ENCODE data around the gene IGSF3. TPM values are rescaled to one million over a fixed set of nuclear protein-coding genes. Genes with fewer than 3 reads are reported as not detected.

The IGSF3 gene
- total and polyA plus RNA-seq, 10 of the 15 experiments (the other 5 are each of a cell fraction or from before 2014, with no cell fraction given) = 1.4 to 18.0 (median 9.6) TPM

DNA sequence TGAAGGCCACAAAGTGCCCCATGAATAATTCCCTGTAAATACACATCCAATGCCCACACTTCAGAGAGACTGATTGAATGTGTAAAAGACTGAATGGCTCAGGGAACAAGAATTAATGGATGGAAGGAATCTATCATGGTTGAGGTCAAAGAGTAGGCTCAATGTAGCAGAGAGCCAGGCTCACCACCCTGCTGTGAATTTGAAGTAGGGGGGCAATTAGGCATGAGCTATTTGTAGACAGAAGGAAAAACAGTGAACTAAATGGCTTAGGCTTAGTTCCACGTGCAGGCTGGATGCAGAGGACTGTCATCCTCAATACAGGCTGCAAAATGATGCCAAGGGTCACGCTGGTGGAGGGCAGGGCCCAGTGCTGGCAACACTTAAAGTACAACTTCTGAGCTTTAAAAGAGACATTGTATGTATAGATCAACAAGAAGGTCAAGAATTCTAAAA lies 22.9 kb upstream of the IGSF3 start (continued):
- TF ChIP-seq, protein P1, sequence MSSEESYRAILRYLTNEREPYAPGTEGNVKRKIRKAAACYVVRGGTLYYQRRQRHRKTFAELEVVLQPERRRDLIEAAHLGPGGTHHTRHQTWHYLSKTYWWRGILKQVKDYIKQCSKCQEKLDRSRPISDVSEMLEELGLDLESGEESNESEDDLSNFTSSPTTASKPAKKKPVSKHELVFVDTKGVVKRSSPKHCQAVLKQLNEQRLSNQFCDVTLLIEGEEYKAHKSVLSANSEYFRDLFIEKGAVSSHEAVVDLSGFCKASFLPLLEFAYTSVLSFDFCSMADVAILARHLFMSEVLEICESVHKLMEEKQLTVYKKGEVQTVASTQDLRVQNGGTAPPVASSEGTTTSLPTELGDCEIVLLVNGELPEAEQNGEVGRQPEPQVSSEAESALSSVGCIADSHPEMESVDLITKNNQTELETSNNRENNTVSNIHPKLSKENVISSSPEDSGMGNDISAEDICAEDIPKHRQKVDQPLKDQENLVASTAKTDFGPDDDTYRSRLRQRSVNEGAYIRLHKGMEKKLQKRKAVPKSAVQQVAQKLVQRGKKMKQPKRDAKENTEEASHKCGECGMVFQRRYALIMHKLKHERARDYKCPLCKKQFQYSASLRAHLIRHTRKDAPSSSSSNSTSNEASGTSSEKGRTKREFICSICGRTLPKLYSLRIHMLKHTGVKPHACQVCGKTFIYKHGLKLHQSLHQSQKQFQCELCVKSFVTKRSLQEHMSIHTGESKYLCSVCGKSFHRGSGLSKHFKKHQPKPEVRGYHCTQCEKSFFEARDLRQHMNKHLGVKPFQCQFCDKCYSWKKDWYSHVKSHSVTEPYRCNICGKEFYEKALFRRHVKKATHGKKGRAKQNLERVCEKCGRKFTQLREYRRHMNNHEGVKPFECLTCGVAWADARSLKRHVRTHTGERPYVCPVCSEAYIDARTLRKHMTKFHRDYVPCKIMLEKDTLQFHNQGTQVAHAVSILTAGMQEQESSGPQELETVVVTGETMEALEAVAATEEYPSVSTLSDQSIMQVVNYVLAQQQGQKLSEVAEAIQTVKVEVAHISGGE (CRISPR knock-in tag; IDR thresholded peaks at IDR 0.05) = no peak
- TF ChIP-seq, protein P2, sequence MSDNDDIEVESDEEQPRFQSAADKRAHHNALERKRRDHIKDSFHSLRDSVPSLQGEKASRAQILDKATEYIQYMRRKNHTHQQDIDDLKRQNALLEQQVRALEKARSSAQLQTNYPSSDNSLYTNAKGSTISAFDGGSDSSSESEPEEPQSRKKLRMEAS (IDR thresholded peaks at IDR 0.05; ENCODE audit: low read depth, low read length) = no peak
- TF ChIP-seq SPI1 (IDR thresholded peaks at IDR 0.05; ENCODE audit: borderline replicate concordance, insufficient read depth, low read depth, low read length) (no peak), RAD51 (IDR thresholded peaks at IDR 0.05) (no peak), POU2F2 (IDR thresholded peaks at IDR 0.05; ENCODE audit: borderline replicate concordance, low read depth, low read length) (no peak), STAT3 (IDR thresholded peaks at IDR 0.05; ENCODE audit: low read depth, low read length) (no peak)
- TF ChIP-seq, protein P3, sequence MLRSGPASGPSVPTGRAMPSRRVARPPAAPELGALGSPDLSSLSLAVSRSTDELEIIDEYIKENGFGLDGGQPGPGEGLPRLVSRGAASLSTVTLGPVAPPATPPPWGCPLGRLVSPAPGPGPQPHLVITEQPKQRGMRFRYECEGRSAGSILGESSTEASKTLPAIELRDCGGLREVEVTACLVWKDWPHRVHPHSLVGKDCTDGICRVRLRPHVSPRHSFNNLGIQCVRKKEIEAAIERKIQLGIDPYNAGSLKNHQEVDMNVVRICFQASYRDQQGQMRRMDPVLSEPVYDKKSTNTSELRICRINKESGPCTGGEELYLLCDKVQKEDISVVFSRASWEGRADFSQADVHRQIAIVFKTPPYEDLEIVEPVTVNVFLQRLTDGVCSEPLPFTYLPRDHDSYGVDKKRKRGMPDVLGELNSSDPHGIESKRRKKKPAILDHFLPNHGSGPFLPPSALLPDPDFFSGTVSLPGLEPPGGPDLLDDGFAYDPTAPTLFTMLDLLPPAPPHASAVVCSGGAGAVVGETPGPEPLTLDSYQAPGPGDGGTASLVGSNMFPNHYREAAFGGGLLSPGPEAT (IDR thresholded peaks at IDR 0.05; ENCODE audit: low read depth) = no peak
